Measurements from ENCODE around the gene INMT.

Gene INMT

GRCh38 chr7:30788640-30789333, 36.9 kb downstream of the INMT start:
- no peak for DNase-seq (ENCODE audit: low spot score)

- DNase-seq (ENCODE audit: low spot score), result no peak
These were observed 37.4 kb downstream of the INMT start for GRCh38 chr7:30789334-30789711.

GRCh38 chr7:30790356-30790755, 38.4 kb downstream of the INMT start:
- no peak for DNase-seq (ENCODE audit: low spot score)

- DNase-seq (ENCODE audit: low spot score), result no peak
These were observed 39.2 kb downstream of the INMT start for GRCh38 chr7:30791114-30791513.

- DNase-seq (ENCODE audit: low spot score), result no peak
These were observed 43.4 kb downstream of the INMT start for GRCh38 chr7:30795161-30795948.

GRCh38 chr7:30796105-30796869, 44.4 kb downstream of the INMT start:
- DNase-seq (ENCODE audit: low spot score), result no peak

- DNase-seq (ENCODE audit: low spot score), result no peak
These were observed 45.5 kb downstream of the INMT start for GRCh38 chr7:30797176-30798040.

GRCh38 chr7:30799206-30799975, 47.5 kb downstream of the INMT start:
- DNase-seq (ENCODE audit: low spot score), result no peak

GRCh38 chr7:30799976-30800661, 48.2 kb downstream of the INMT start:
- no peak for DNase-seq (ENCODE audit: low spot score)

- peak; percentile 49 for DNase-seq (ENCODE audit: low spot score)
These were observed 48.9 kb downstream of the INMT start for GRCh38 chr7:30800785-30801252.

GRCh38 chr7:30802812-30803211, 50.9 kb downstream of the INMT start:
- DNase-seq (ENCODE audit: low spot score), result no peak

GRCh38 chr7:30804078-30804661, 52.2 kb downstream of the INMT start:
- no peak for DNase-seq (ENCODE audit: low spot score)

GRCh38 chr7:30805081-30805691, 53.3 kb downstream of the INMT start:
- no peak for DNase-seq (ENCODE audit: low spot score)

- DNase-seq (ENCODE audit: low spot score), result no peak
These were observed 54.0 kb downstream of the INMT start for GRCh38 chr7:30805931-30806330.
